GM21576 (cell line): Measurements from ENCODE around the gene SHC3.

ENCODE experiments used
- ATAC-seq: cut with Tn5 transposase; IDR thresholded peaks from one replicate; pipeline ENCODE4 v1.9.1; 2021; ENCODE audit warnings: mild to moderate bottlenecking, moderate library complexity; ENCODE audit not compliant: unreplicated experiment

Gene SHC3

DNA sequence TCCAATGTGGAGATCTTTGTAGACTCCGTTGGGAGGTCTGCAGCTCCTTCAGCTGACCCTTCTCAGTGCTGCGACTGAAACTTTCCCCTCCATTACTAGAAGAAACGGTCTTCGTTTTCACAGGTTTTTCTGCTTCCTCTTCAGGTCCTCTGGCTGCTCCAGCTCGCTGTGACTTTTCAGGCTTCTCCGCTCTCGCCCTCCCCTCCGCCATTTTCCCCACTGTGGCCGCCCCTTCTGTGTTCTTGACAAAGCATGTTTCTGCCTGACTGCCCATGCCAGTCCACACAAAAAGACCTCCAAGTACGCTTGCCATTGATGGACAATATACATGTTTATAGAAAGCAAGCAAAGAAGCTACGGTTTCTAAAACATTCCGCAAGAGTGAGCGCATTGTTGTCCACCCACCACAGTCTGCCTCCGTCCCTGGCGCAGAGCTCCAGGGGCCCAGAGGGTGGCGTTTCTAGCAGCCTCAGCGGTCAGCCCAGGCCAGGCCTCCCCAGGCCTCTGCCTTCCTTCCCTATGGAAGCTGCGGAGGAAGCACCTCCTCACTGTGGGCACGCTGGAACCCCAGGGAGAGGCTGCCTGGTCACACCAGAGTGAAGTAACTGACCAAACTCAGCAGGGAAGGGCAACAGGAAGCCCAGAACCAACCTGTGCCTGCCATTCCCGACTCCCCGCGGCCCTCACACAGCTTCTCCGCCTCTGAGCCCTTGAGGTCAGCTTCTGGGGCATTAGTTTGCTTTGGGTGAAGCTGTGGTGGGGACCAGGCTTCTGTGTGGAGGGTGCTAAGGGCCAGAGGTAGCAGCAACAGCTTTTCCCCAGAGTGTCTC, 207.3 kb downstream of the SHC3 start:
- ATAC-seq, result no peak

GRCh38 chr9:88969646-88970373, 208.8 kb downstream of the SHC3 start:
- no peak for ATAC-seq

DNA sequence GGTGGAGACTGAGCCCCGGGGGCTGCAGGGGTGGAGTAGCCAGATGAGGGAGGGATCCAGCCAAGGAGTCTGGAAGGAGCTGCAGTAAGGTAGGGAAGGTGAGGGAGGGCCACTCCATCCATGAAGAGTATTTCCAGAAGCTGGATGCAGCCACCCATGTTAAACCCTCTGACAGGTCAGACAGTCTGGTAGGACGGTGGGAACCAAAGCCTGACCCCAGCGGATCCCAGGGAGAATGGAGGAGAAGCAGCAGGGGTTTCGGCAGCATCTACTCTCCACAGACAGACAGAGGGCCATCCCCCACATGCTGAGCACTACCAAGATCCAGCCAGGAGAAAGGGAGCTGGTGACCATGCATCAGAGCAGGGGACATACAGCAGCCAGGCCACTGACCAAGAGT, 209.8 kb downstream of the SHC3 start:
- no peak for ATAC-seq

GRCh38 chr9:88966894-88967676, 211.5 kb downstream of the SHC3 start:
- ATAC-seq, result no peak

DNA sequence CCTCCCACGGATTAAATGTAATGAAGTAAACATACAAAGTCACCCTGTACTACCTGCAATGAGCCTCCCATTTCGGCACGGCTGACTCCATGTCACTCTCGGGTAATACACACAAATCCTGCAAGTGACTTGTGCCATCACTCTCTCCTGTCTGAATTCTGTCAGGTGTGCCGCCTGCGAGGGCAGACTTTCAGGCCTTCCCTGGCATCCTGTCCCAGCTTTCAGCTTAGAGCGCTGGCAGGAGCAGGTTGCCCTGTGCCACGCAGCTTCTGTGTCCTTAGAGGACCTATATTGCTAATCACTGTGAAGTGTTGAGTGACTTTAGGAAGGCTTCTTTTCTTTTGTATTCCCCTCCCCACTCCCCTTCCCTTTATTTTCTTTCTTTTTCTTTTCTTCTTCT, 213.1 kb downstream of the SHC3 start:
- no peak for ATAC-seq

DNA sequence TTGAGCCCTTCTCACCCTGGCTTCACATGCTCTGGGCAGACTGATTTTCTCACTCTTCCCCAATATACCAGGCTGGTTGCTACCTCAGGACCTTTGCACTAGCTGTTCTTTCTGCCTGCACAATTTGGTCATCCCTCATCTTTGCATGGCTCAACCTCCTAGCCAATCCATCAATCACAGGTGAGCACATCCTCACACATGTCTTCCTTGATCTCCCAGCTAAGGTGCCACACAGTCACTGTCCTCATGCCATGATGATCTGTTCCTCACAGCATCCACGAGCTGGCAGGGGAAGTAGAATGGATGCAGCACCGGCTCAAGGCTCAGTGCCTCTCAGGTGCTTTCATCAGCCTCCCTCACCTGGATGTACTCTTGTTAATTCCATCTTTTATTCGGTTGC, 218.0 kb downstream of the SHC3 start:
- no peak for ATAC-seq

DNA sequence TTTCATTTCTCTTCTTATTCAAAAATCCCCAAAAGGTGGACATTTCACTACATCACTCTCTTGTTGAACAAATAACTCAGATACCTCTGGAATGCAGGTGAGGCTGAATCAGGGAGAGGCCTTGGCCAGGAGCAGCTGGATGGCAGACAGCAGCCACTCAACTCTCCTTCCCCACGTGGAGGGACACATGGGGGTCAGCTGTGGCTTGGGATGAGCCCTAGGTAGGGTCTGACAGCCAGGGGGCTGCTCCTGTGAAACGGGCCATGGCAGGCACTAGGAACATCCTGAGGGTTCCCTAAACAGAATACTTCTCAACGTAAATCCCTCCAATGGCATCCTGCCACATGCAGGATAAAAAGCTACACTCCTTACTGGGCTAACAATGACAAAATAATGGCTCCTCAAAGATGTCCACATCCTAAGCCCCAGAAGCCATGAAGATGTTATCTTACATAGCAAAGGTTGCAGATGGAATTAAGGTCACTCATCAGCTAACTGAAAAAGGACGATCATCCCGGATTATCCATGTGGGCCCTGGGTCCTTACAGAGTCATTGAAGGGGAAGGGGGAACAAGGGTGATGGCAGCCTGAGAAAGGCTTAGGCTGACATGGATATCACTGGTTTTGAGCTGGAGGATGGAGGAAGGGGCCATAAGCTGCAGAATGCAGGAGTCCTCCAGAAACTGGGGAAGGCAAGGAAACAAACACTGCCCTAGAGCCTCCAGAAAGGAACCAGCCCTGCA, 218.7 kb downstream of the SHC3 start:
- ATAC-seq, result no peak

GRCh38 chr9:88957526-88957925, 221.1 kb downstream of the SHC3 start:
- ATAC-seq, result no peak
